8988T (cell line): ENCODE results near the gene NET1.
"Not testable (repeated sequence)": the region's sequence is repeated elsewhere in the genome, so short reads cannot be mapped to it uniquely, and the experiment has no call there.

Experiments used
- DNase-seq: peaks from one replicate; pipeline ENCODE4 v3.0.0; 2011

Gene NET1

GRCh38 chr10:5400468-5401240 lies 11.7 kb upstream of the NET1 start:
- DNase-seq = no peak

- no peak for DNase-seq
Observed at GRCh38 chr10:5402798-5403197, 9.6 kb upstream of the NET1 start.

- no peak for DNase-seq
Observed at GRCh38 chr10:5404208-5405041, 7.9 kb upstream of the NET1 start, which contains the start of gene TUBAL3. TUBAL3 (minus strand) TSS chr10:5404828; CDS start chr10:5404792, 36 bp downstream.

- no peak for DNase-seq
Observed at GRCh38 chr10:5406918-5407317, 5.4 kb upstream of the NET1 start.

- DNase-seq = not testable (repeated sequence)
Observed at GRCh38 chr10:5410787-5411186, 1.6 kb upstream of the NET1 start.

GRCh38 chr10:5411941-5412276 lies 448 bp upstream of the NET1 start:
- no peak for DNase-seq

- no peak for DNase-seq
Observed at GRCh38 chr10:5413012-5413938, 918 bp downstream of the NET1 start.

GRCh38 chr10:5416981-5417380 lies 4.6 kb downstream of the NET1 start:
- no peak for DNase-seq

- no peak for DNase-seq
Observed at GRCh38 chr10:5418584-5418983, 6.2 kb downstream of the NET1 start.

GRCh38 chr10:5419466-5420094 lies 7.2 kb downstream of the NET1 start:
- no peak for DNase-seq

GRCh38 chr10:5423771-5424170 lies 11.4 kb downstream of the NET1 start:
- no peak for DNase-seq

GRCh38 chr10:5424751-5425150 lies 12.4 kb downstream of the NET1 start:
- no peak for DNase-seq

- DNase-seq = no peak
Observed at GRCh38 chr10:5428133-5428532, 15.8 kb downstream of the NET1 start.

GRCh38 chr10:5433182-5433581 lies 20.8 kb downstream of the NET1 start:
- DNase-seq = no peak

GRCh38 chr10:5434017-5434753 lies 21.8 kb downstream of the NET1 start:
- DNase-seq = no peak

GRCh38 chr10:5435328-5435727 lies 23.0 kb downstream of the NET1 start:
- no peak for DNase-seq

- no peak for DNase-seq
Observed at GRCh38 chr10:5440206-5440605, 27.8 kb downstream of the NET1 start.

GRCh38 chr10:5441106-5441505 lies 28.7 kb downstream of the NET1 start:
- DNase-seq = no peak

- no peak for DNase-seq
Observed at GRCh38 chr10:5442065-5442989, 30.0 kb downstream of the NET1 start.

- no peak for DNase-seq
Observed at GRCh38 chr10:5442990-5443370, 30.6 kb downstream of the NET1 start.

- no peak for DNase-seq
Observed at GRCh38 chr10:5443429-5443828, 31.1 kb downstream of the NET1 start.
